IMR-90 (cell line): Measurements from ENCODE around the gene ANKRD44. TPM values are rescaled to one million over a fixed set of nuclear protein-coding genes. Genes with fewer than 3 reads are reported as not detected.

Experiments
- ATAC-seq: fragments of 200-7000 bp; cut with Tn5 transposase; 2 replicates; pipeline ENCODE4 v1.9.1; 2020; ENCODE audit warnings: low read depth, mild to moderate bottlenecking, moderate library complexity
- BruUV-seq: library from RNA; stranded (reverse); fragments of 400-500 nt; replicated peaks from 2 replicates; lab custom pipeline; 2021; lab: Mats Ljungman, UMichigan
- CTCF ChIA-PET: fragments of 300-600 bp; formaldehyde crosslinking; extraction: SDS; loops from one replicate; lab custom pipeline; 2021; ENCODE audit warnings: antibody characterized with exemption; lab: Yijun Ruan, JAX
- POLR2A ChIA-PET: fragments of 300-600 bp; sonication (Branson Sonifier 250); formaldehyde crosslinking; loops from one replicate; lab custom pipeline; 2022; ENCODE audit warnings: antibody characterized with exemption; ENCODE audit not compliant: unreplicated experiment; lab: Charles Lee
- DNase-seq: peaks from one replicate; pipeline ENCODE4 v3.0.0; 2013
- H2AFZ ChIP-seq: replicated peaks from 2 replicates; pipeline ENCODE3; 2013; ENCODE audit warnings: low read length, mild to moderate bottlenecking; ENCODE audit not compliant: poor library complexity
- H2AK5ac ChIP-seq: 2 replicates; pipeline ENCODE4 v1.6.1; 2013; ENCODE audit warnings: low read depth, low read length, inconsistent platforms
- H2AK9ac ChIP-seq: replicated peaks from 2 replicates; pipeline ENCODE3; 2013; ENCODE audit warnings: mild to moderate bottlenecking, low read depth, low read length, moderate library complexity; ENCODE audit not compliant: poor library complexity
- H2BK120ac ChIP-seq: 2 replicates; pipeline ENCODE4 v1.6.1; 2013; ENCODE audit warnings: low read depth, low read length, inconsistent platforms
- H2BK15ac ChIP-seq: 3 replicates; pipeline ENCODE4 v1.6.1; 2013; ENCODE audit warnings: low read depth, low read length, inconsistent platforms
- H2BK20ac ChIP-seq: 2 replicates; pipeline ENCODE4 v1.6.1; 2013; ENCODE audit warnings: low read depth, mild to moderate bottlenecking, inconsistent platforms, low read length, moderate library complexity
- H2BK5ac ChIP-seq: 2 replicates; pipeline ENCODE4 v1.6.1; 2013; ENCODE audit warnings: mild to moderate bottlenecking, low read depth, low read length, inconsistent platforms; ENCODE audit not compliant: poor library complexity, severe bottlenecking
- H3K14ac ChIP-seq: replicated peaks from 2 replicates; pipeline ENCODE4 v1.6.1; 2013; ENCODE audit warnings: low read depth, low read length, inconsistent platforms
- H3K18ac ChIP-seq: 2 replicates; pipeline ENCODE4 v1.6.1; 2013; ENCODE audit warnings: low read depth, low read length, control low read depth
- H3K23ac ChIP-seq: 2 replicates; pipeline ENCODE4 v1.6.1; 2013; ENCODE audit warnings: low read depth, low read length, inconsistent platforms
- H3K27ac ChIP-seq: 2 replicates; pipeline ENCODE4 v1.5.1; 2013; ENCODE audit warnings: mild to moderate bottlenecking, control low read depth, low read length; ENCODE audit not compliant: insufficient read depth
- H3K27me3 ChIP-seq: 2 replicates; pipeline ENCODE4 v1.6.1; 2013; ENCODE audit warnings: low read length; ENCODE audit not compliant: control insufficient read depth, insufficient read depth
- H3K36me3 ChIP-seq: 2 replicates; pipeline ENCODE4 v1.6.1; 2013; ENCODE audit warnings: low read length, mixed read lengths; ENCODE audit not compliant: control insufficient read depth, insufficient read depth
- H3K4ac ChIP-seq: 2 replicates; pipeline ENCODE4 v1.6.1; 2013; ENCODE audit warnings: low read depth, low read length, inconsistent platforms
- H3K4me1 ChIP-seq: 2 replicates; pipeline ENCODE4 v1.6.1; 2013; ENCODE audit warnings: low read length, mixed read lengths; ENCODE audit not compliant: control insufficient read depth, insufficient read depth
- H3K4me2 ChIP-seq: 2 replicates; pipeline ENCODE4 v1.6.1; 2013; ENCODE audit warnings: low read depth, mild to moderate bottlenecking, control low read depth, low read length, moderate library complexity
- H3K4me3 ChIP-seq: 2 replicates; pipeline ENCODE4 v1.5.1; 2013; ENCODE audit warnings: low read depth, mild to moderate bottlenecking, control low read depth, low read length, moderate library complexity; ENCODE audit not compliant: insufficient read depth
- H3K56ac ChIP-seq: 2 replicates; pipeline ENCODE4 v1.6.1; 2013; ENCODE audit warnings: low read length, inconsistent platforms; ENCODE audit not compliant: insufficient read depth; ENCODE audit errors: extremely low read depth
- H3K79me1 ChIP-seq, 2 experiments: 2 replicates each; pipeline ENCODE4 v1.6.1; 2013; ENCODE audit warnings: low read length in 2 of 2, inconsistent platforms in 1 of 2, low read depth in 1 of 2
- H3K9ac ChIP-seq: 2 replicates; pipeline ENCODE4 v1.6.1; 2013; ENCODE audit warnings: low read depth, low read length, control low read depth
- H3K9me1 ChIP-seq: 2 replicates; pipeline ENCODE4 v1.6.1; 2013; ENCODE audit warnings: low read length, inconsistent platforms; ENCODE audit not compliant: insufficient read depth
- H3K9me3 ChIP-seq: 2 replicates; pipeline ENCODE4 v1.6.1; 2013; ENCODE audit warnings: low read length; ENCODE audit not compliant: control insufficient read depth, insufficient read depth
- H4K20me1 ChIP-seq: 2 replicates; pipeline ENCODE4 v1.6.1; 2013; ENCODE audit warnings: low read length, inconsistent platforms; ENCODE audit not compliant: insufficient read depth
- H4K5ac ChIP-seq: 2 replicates; pipeline ENCODE4 v1.6.1; 2013; ENCODE audit warnings: mild to moderate bottlenecking, low read depth, low read length, control low read depth
- H4K8ac ChIP-seq, 2 experiments: 2 replicates each; pipeline ENCODE4 v1.6.1; 2013; ENCODE audit warnings: low read depth in 2 of 2, low read length in 2 of 2, control low read depth in 1 of 2, inconsistent platforms in 1 of 2
- H4K91ac ChIP-seq: 2 replicates; pipeline ENCODE4 v1.6.1; 2013; ENCODE audit warnings: low read depth, low read length, inconsistent platforms; ENCODE audit not compliant: insufficient read depth
- CHD1 ChIP-seq: IDR thresholded peaks from 2 replicates; pipeline ENCODE4 v1.6.1; 2012; ENCODE audit warnings: low read depth, low read length, improper control_type of control experiment
- WGBS, 2 experiments: methylation state at CpG; one replicate each; pipeline versions ENCODE4 v1.1.5 to v1.1.7; 2013; ENCODE audit warnings: missing lambda C conversion rate in 2 of 2; ENCODE audit not compliant: insufficient read length in 1 of 2; ENCODE audit errors: extremely low coverage in 2 of 2; 5-methylcytosine and 5-hydroxymethylcytosine counted together
- dilution Hi-C: fragments of 300-500 bp; cut with HindIII; formaldehyde crosslinking; loops from one replicate; pipeline ENCODE4 v1.14.3; 2018; ENCODE audit warnings: low sequenced_read_pairs; ENCODE audit not compliant: unreplicated experiment
- in situ Hi-C: fragments of 300-500 bp; cut with MboI; formaldehyde crosslinking; loops from 3 replicates; pipeline ENCODE4 v1.14.3; 2019; ENCODE audit warnings: low sequenced_read_pairs, inconsistent platforms, mixed read lengths
- intact Hi-C: fragments of 100-400 bp; cut with micrococcal nuclease; formaldehyde crosslinking; loops from 2 replicates; pipeline ENCODE4 v1.10.0; 2022
- polyA plus RNA-seq, 3 experiments: library from polyadenylated mRNA; depleted of rRNA; stranded (reverse); fragments of >200 nt; gene quantifications; 2 replicates each; pipeline ENCODE4 v1.2.3, GENCODE V29; 2012; ENCODE audit warnings: low replicate concordance in 1 of 3
- total RNA-seq: library from RNA; depleted of rRNA; stranded (reverse); fragments of >200 nt; gene quantifications from 2 replicates; pipeline ENCODE4 v1.2.3, GENCODE V29; 2012

ANKRD44 gene
- total and polyA plus RNA-seq, 2 of the 4 experiments (the other 2 are of a cell fraction), result 5.2 to 15.6 TPM

- no peak for TF ChIP-seq CHD1
- Histone ChIP-seq H3K9me1 (peaks cover 3% of the 10 kb centered on the region; the same call in 1 of the 2 replicates), H2BK5ac (no peak overlapping the region), H3K79me1 (0 out of 4 replicates have a peak, but pooled peaks cover 0 to 4% of the 10 kb centered on the region in 2 experiments), H4K91ac (no peak overlapping the region), H4K5ac (no peak overlapping the region), H2AFZ (no peak overlapping the region), H4K8ac (no peak overlapping the region), H2AK5ac (no peak overlapping the region), H3K27me3 (no peaks in the 10 kb centered on the region), H3K4me1 (peaks cover 2% of the 10 kb centered on the region), H2BK20ac (no peak overlapping the region), H2AK9ac (no peak overlapping the region), H3K36me3 (no peaks in the 10 kb centered on the region), H3K27ac (no peak overlapping the region), H3K9ac (no peak overlapping the region), H4K20me1 (no peaks in the 10 kb centered on the region), H3K9me3 (no peaks in the 10 kb centered on the region), H3K18ac (no peak overlapping the region), H3K4ac (no peak overlapping the region), H3K4me3 (no peak overlapping the region), H2BK15ac (no peak overlapping the region), H3K56ac (no peak overlapping the region), H3K23ac (no peak overlapping the region), H3K4me2 (no peak overlapping the region), H3K14ac (no peak overlapping the region), H2BK120ac (no peak overlapping the region)
- no CpG with 5 or more reads among the region's 4 CpGs for WGBS, 2 experiments
- ChIA-PET POLR2A (no interaction called here), CTCF (no interaction called here)
- ATAC-seq (no peak), DNase-seq (no peak)
- in situ Hi-C loops, result no loop called here
- dilution Hi-C loops, result no loop called here
- intact Hi-C loops, result loop anchor here (5.0 kb wide), 1 partner anchor 159 kb away; no protein-coding TSS in a partner anchor
- BruUV-seq, result no TSS peak
Measured at GRCh38 chr2:197197895-197198311, 112.7 kb downstream of the ANKRD44 start.
